H7 (cell line): ENCODE results near the gene POM121C. TPM values are rescaled to one million over a fixed set of nuclear protein-coding genes. Genes with fewer than 3 reads are reported as not detected.
"Not testable (repeated sequence)": the region's sequence is repeated elsewhere in the genome, so short reads cannot be mapped to it uniquely, and the experiment has no call there.

ENCODE experiments used
- DNase-seq: peaks from one replicate; pipeline ENCODE4 v3.0.0; 2012
- H3K27me3 ChIP-seq: 2 replicates; pipeline ENCODE4 v1.6.0; 2011; ENCODE audit warnings: mild to moderate bottlenecking, low read length; ENCODE audit not compliant: control insufficient read depth, insufficient read depth
- H3K36me3 ChIP-seq: replicated peaks from 2 replicates; pipeline ENCODE4 v1.5.1; 2011; ENCODE audit warnings: low read length; ENCODE audit not compliant: control insufficient read depth, insufficient read depth
- H3K4me3 ChIP-seq: 2 replicates; pipeline ENCODE4 v1.5.1; 2011; ENCODE audit warnings: low read depth, mild to moderate bottlenecking, control low read depth, low read length, moderate library complexity; ENCODE audit not compliant: insufficient read depth
- total RNA-seq: library from RNA; depleted of rRNA; stranded (reverse); fragments of >200 nt; shearing (Covaris generic); gene quantifications from 2 replicates; pipeline ENCODE4 v1.2.3, GENCODE V29; 2014

The POM121C gene
- total RNA-seq, 1 experiment from 2014 or later = 8.4 TPM

- not testable (repeated sequence) for DNase-seq, H3K36me3 ChIP-seq, H3K27me3 ChIP-seq, H3K4me3 ChIP-seq
Observed at GRCh38 chr7:75415428-75415817, 70.7 kb downstream of the POM121C start.

GRCh38 chr7:75414708-75415427 lies 71.2 kb downstream of the POM121C start:
- H3K27me3 ChIP-seq, H3K4me3 ChIP-seq, DNase-seq, H3K36me3 ChIP-seq: not testable (repeated sequence)

- not testable (repeated sequence) for H3K36me3 ChIP-seq, H3K4me3 ChIP-seq, DNase-seq, H3K27me3 ChIP-seq
Observed at GRCh38 chr7:75414204-75414603, 71.9 kb downstream of the POM121C start.

GRCh38 chr7:75410823-75411173 lies 75.3 kb downstream of the POM121C start:
- H3K36me3 ChIP-seq, H3K4me3 ChIP-seq, DNase-seq, H3K27me3 ChIP-seq: not testable (repeated sequence)

GRCh38 chr7:75409880-75410822 lies 75.9 kb downstream of the POM121C start:
- DNase-seq, H3K4me3 ChIP-seq: not testable (repeated sequence)

GRCh38 chr7:75404663-75405062 lies 81.4 kb downstream of the POM121C start:
- not testable (repeated sequence) for DNase-seq, H3K27me3 ChIP-seq, H3K4me3 ChIP-seq, H3K36me3 ChIP-seq

More at GRCh38 chr7:75409880-75410822, 75.9 kb downstream of the POM121C start:
- H3K27me3 ChIP-seq, H3K36me3 ChIP-seq: not testable (repeated sequence)

- not testable (repeated sequence) for H3K36me3 ChIP-seq, H3K4me3 ChIP-seq, DNase-seq, H3K27me3 ChIP-seq
Observed at GRCh38 chr7:75403455-75404443, 82.3 kb downstream of the POM121C start.

- not testable (repeated sequence) for DNase-seq, H3K36me3 ChIP-seq, H3K27me3 ChIP-seq, H3K4me3 ChIP-seq
Observed at GRCh38 chr7:75400575-75400974, 85.5 kb downstream of the POM121C start.

- H3K27me3 ChIP-seq, H3K36me3 ChIP-seq, H3K4me3 ChIP-seq, DNase-seq: not testable (repeated sequence)
Observed at GRCh38 chr7:75398771-75399700, 87.1 kb downstream of the POM121C start.

GRCh38 chr7:75397865-75398264 lies 88.2 kb downstream of the POM121C start:
- H3K4me3 ChIP-seq, H3K27me3 ChIP-seq, H3K36me3 ChIP-seq, DNase-seq: not testable (repeated sequence)

GRCh38 chr7:75395329-75395728 lies 90.8 kb downstream of the POM121C start, which contains the start of gene TRIM73:
Gene TRIM73 (plus strand): TSS chr7:75395629. CDS start chr7:75398934, 3,305 bp downstream.
- H3K27me3 ChIP-seq, H3K4me3 ChIP-seq, DNase-seq, H3K36me3 ChIP-seq: not testable (repeated sequence)

- not testable (repeated sequence) for H3K4me3 ChIP-seq, DNase-seq, H3K27me3 ChIP-seq, H3K36me3 ChIP-seq
Observed at GRCh38 chr7:75393194-75393593, 92.9 kb downstream of the POM121C start.

GRCh38 chr7:75374519-75375317 lies 111.4 kb downstream of the POM121C start:
- H3K36me3 ChIP-seq, H3K4me3 ChIP-seq, DNase-seq, H3K27me3 ChIP-seq: not testable (repeated sequence)
